ENCODE measurements around the gene OLA1. TPM values are rescaled to one million over a fixed set of nuclear protein-coding genes. Genes with fewer than 3 reads are reported as not detected.

The OLA1 gene
- total RNA-seq, 1 experiment from 2014 or later, result 232 TPM

GRCh38 chr2:174048243-174048642 lies 200.1 kb downstream of the OLA1 start:
- Histone ChIP-seq H3K4me3 (no peak overlapping the region), H3K9me3 (no peaks in the 10 kb centered on the region), H3K36me3 (no peaks in the 10 kb centered on the region), H3K27me3 (no peaks in the 10 kb centered on the region)
- no peak for DNase-seq

- no peak for DNase-seq
- H3K36me3 ChIP-seq, result no peaks in the 10 kb centered on the region
- no peak overlapping the region for H3K4me3 ChIP-seq
- H3K27me3 ChIP-seq, result no peaks in the 10 kb centered on the region
- H3K9me3 ChIP-seq, result no peaks in the 10 kb centered on the region
Observed at GRCh38 chr2:174047746-174048145, 200.6 kb downstream of the OLA1 start.

- DNase-seq, result no peak
- Histone ChIP-seq H3K9me3 (no peaks in the 10 kb centered on the region), H3K36me3 (no peaks in the 10 kb centered on the region), H3K27me3 (no peaks in the 10 kb centered on the region), H3K4me3 (no peak overlapping the region)
Observed at GRCh38 chr2:174046172-174046571, 202.2 kb downstream of the OLA1 start.

GRCh38 chr2:174044556-174044955 lies 203.8 kb downstream of the OLA1 start:
- DNase-seq, result no peak
- no peaks in the 10 kb centered on the region for H3K9me3 ChIP-seq
- H3K36me3 ChIP-seq, result no peaks in the 10 kb centered on the region
- H3K4me3 ChIP-seq, result no peak overlapping the region
- H3K27me3 ChIP-seq, result no peaks in the 10 kb centered on the region

GRCh38 chr2:174040417-174040701 lies 208.0 kb downstream of the OLA1 start:
- DNase-seq, result no peak
- no peaks in the 10 kb centered on the region for H3K36me3 ChIP-seq
- no peak overlapping the region for H3K4me3 ChIP-seq
- no peaks in the 10 kb centered on the region for H3K27me3 ChIP-seq
- no peaks in the 10 kb centered on the region for H3K9me3 ChIP-seq

GRCh38 chr2:174039551-174040416 lies 208.5 kb downstream of the OLA1 start:
- peak; percentile 80 for DNase-seq

GRCh38 chr2:174038462-174038861 lies 209.9 kb downstream of the OLA1 start:
- Histone ChIP-seq H3K27me3 (no peaks in the 10 kb centered on the region), H3K36me3 (no peaks in the 10 kb centered on the region), H3K9me3 (no peaks in the 10 kb centered on the region), H3K4me3 (no peak overlapping the region)
- no peak for DNase-seq

More at GRCh38 chr2:174039551-174040416, 208.5 kb downstream of the OLA1 start:
- Histone ChIP-seq H3K9me3 (no peaks in the 10 kb centered on the region), H3K36me3 (no peaks in the 10 kb centered on the region), H3K27me3 (no peaks in the 10 kb centered on the region), H3K4me3 (no peak overlapping the region)

- H3K9me3 ChIP-seq, result no peaks in the 10 kb centered on the region
- no peaks in the 10 kb centered on the region for H3K27me3 ChIP-seq
- H3K4me3 ChIP-seq, result no peak overlapping the region
- no peaks in the 10 kb centered on the region for H3K36me3 ChIP-seq
- no peak for DNase-seq
Observed at GRCh38 chr2:174036825-174037224, 211.5 kb downstream of the OLA1 start.

GRCh38 chr2:174035981-174036742 lies 212.2 kb downstream of the OLA1 start:
- peak; percentile 94 for DNase-seq
- no peaks in the 10 kb centered on the region for H3K27me3 ChIP-seq
- H3K4me3 ChIP-seq, result peak overlapping the region; percentile 36
- no peaks in the 10 kb centered on the region for H3K36me3 ChIP-seq
- H3K9me3 ChIP-seq, result no peaks in the 10 kb centered on the region

- Histone ChIP-seq H3K36me3 (no peaks in the 10 kb centered on the region), H3K27me3 (no peaks in the 10 kb centered on the region), H3K9me3 (no peaks in the 10 kb centered on the region), H3K4me3 (no peak overlapping the region)
- DNase-seq, result no peak
Observed at GRCh38 chr2:174035117-174035635, 213.2 kb downstream of the OLA1 start.

GRCh38 chr2:174033163-174033550 lies 215.2 kb downstream of the OLA1 start:
- Histone ChIP-seq H3K9me3 (no peaks in the 10 kb centered on the region), H3K36me3 (no peaks in the 10 kb centered on the region), H3K27me3 (no peaks in the 10 kb centered on the region), H3K4me3 (no peak overlapping the region)
- DNase-seq, result no peak

- no peaks in the 10 kb centered on the region for H3K27me3 ChIP-seq
- no peaks in the 10 kb centered on the region for H3K36me3 ChIP-seq
- no peak overlapping the region for H3K4me3 ChIP-seq
- DNase-seq, result no peak
- H3K9me3 ChIP-seq, result no peaks in the 10 kb centered on the region
Observed at GRCh38 chr2:174031226-174031625, 217.1 kb downstream of the OLA1 start.

- Histone ChIP-seq H3K36me3 (no peaks in the 10 kb centered on the region), H3K27me3 (no peaks in the 10 kb centered on the region), H3K4me3 (no peak overlapping the region), H3K9me3 (no peaks in the 10 kb centered on the region)
- DNase-seq, result no peak
Observed at GRCh38 chr2:174028935-174029334, 219.4 kb downstream of the OLA1 start.

GRCh38 chr2:174027956-174028355 lies 220.4 kb downstream of the OLA1 start:
- Histone ChIP-seq H3K27me3 (no peaks in the 10 kb centered on the region), H3K9me3 (no peaks in the 10 kb centered on the region), H3K36me3 (no peaks in the 10 kb centered on the region), H3K4me3 (no peak overlapping the region)
- DNase-seq, result no peak

- Histone ChIP-seq H3K4me3 (no peak overlapping the region), H3K36me3 (no peaks in the 10 kb centered on the region)
- DNase-seq, result no peak
Observed at GRCh38 chr2:174026122-174026845, 222.0 kb downstream of the OLA1 start.

GRCh38 chr2:174025271-174026121 lies 222.8 kb downstream of the OLA1 start:
- DNase-seq, result peak; percentile 67
- Histone ChIP-seq H3K9me3 (no peaks in the 10 kb centered on the region), H3K36me3 (no peaks in the 10 kb centered on the region), H3K4me3 (no peak overlapping the region), H3K27me3 (no peaks in the 10 kb centered on the region)

More at GRCh38 chr2:174026122-174026845, 222.0 kb downstream of the OLA1 start:
- no peaks in the 10 kb centered on the region for H3K9me3 ChIP-seq
- H3K27me3 ChIP-seq, result no peaks in the 10 kb centered on the region

Measured in MG63 (cell line).